WTC11 (cell line): Measurements from ENCODE around the gene SHISA7. TPM values are rescaled to one million over a fixed set of nuclear protein-coding genes. Genes with fewer than 3 reads are reported as not detected.

Source experiments
- ATAC-seq: fragments of 200-7000 bp; cut with Tn5 transposase; 2 replicates; pipeline ENCODE4 v1.10.0; 2021; ENCODE audit warnings: mild to moderate bottlenecking, moderate library complexity
- CTCF ChIA-PET: fragments of 300-600 bp; sonication (Branson Sonifier 250); formaldehyde crosslinking; loops from one replicate; lab custom pipeline; 2021; ENCODE audit warnings: antibody characterized with exemption; lab: Charles Lee
- POLR2A ChIA-PET: fragments of 350-600 bp; sonication (Branson Sonifier 250); formaldehyde crosslinking; loops from one replicate; lab custom pipeline; 2021; ENCODE audit warnings: antibody characterized with exemption; lab: Charles Lee
- DNase-seq: peaks from one replicate; pipeline ENCODE4 v3.0.0; 2021; ENCODE audit warnings: low spot score
- H3K27ac Mint-ChIP-seq: 2 replicates; pipeline ENCODE4 v1.8.0; 2021; ENCODE audit warnings: mixed read lengths
- H3K27me3 Mint-ChIP-seq: 2 replicates; pipeline ENCODE4 v1.8.0; 2021; ENCODE audit warnings: low read depth, mild to moderate bottlenecking, moderate library complexity, mixed read lengths
- H3K36me3 Mint-ChIP-seq: 2 replicates; pipeline ENCODE4 v1.8.0; 2021; ENCODE audit warnings: mixed read lengths
- H3K4me1 Mint-ChIP-seq: 2 replicates; pipeline ENCODE4 v1.8.0; 2022; ENCODE audit warnings: mixed read lengths
- H3K4me3 Mint-ChIP-seq: 2 replicates; pipeline ENCODE4 v1.8.0; 2021; ENCODE audit warnings: mild to moderate bottlenecking, moderate library complexity, mixed read lengths
- H3K9me3 Mint-ChIP-seq: 2 replicates; pipeline ENCODE4 v1.8.0; 2021; ENCODE audit warnings: mixed read lengths
- ATF3 ChIP-seq: sonication (generic); formaldehyde crosslinking; conservative IDR thresholded peaks from 2 replicates; pipeline ENCODE4 v1.8.1; 2022; ENCODE audit warnings: mild to moderate bottlenecking, missing genetic modification reagents
- CDX4 ChIP-seq: fragments of 250-450 bp; sonication (Bioruptor Pico); IDR thresholded peaks from 2 replicates; pipeline ENCODE4 v1.9.0; 2021; ENCODE audit warnings: moderate library complexity, mild to moderate bottlenecking, inconsistent platforms, borderline replicate concordance
- E2F4 ChIP-seq: sonication (generic); formaldehyde crosslinking; IDR thresholded peaks from 2 replicates; pipeline ENCODE4 v1.8.1; 2022; ENCODE audit warnings: low read depth, mild to moderate bottlenecking, moderate library complexity, missing genetic modification reagents, borderline replicate concordance
- FOXP1 ChIP-seq: sonication (generic); formaldehyde crosslinking; IDR thresholded peaks from 2 replicates; pipeline ENCODE4 v1.8.0; 2022; ENCODE audit warnings: missing genetic modification reagents, mild to moderate bottlenecking, moderate library complexity, borderline replicate concordance
- GTF2I ChIP-seq: fragments of 250-450 bp; sonication (Bioruptor Pico); conservative IDR thresholded peaks from 2 replicates; pipeline ENCODE4 v1.4.0; 2021; ENCODE audit warnings: mild to moderate bottlenecking
- HMGA2 ChIP-seq: fragments of 250-450 bp; sonication (Bioruptor Pico); IDR thresholded peaks from 2 replicates; pipeline ENCODE4 v1.4.0; 2021; ENCODE audit warnings: mild to moderate bottlenecking, moderate library complexity
- IRF1 ChIP-seq: sonication (generic); formaldehyde crosslinking; IDR thresholded peaks from 2 replicates; pipeline ENCODE4 v1.8.0; 2023; ENCODE audit warnings: missing genetic modification reagents
- KAT7 ChIP-seq: sonication (generic); formaldehyde crosslinking; IDR thresholded peaks from 2 replicates; pipeline ENCODE4 v1.8.1; 2023; ENCODE audit warnings: missing genetic modification reagents, mild to moderate bottlenecking, borderline replicate concordance
- MYBL2 ChIP-seq: sonication (generic); formaldehyde crosslinking; IDR thresholded peaks from 2 replicates; pipeline ENCODE4 v1.8.1; 2023; ENCODE audit warnings: mild to moderate bottlenecking, moderate library complexity, missing genetic modification reagents
- NR3C1 ChIP-seq: sonication (generic); formaldehyde crosslinking; conservative IDR thresholded peaks from 2 replicates; pipeline ENCODE4 v1.8.1; 2023; ENCODE audit warnings: low read depth, mild to moderate bottlenecking, missing genetic modification reagents
- PREB ChIP-seq: sonication (generic); formaldehyde crosslinking; IDR thresholded peaks from 2 replicates; pipeline ENCODE4 v1.8.1; 2022; ENCODE audit warnings: mild to moderate bottlenecking, missing genetic modification reagents, moderate library complexity, borderline replicate concordance
- RELA ChIP-seq: sonication (generic); formaldehyde crosslinking; IDR thresholded peaks from 2 replicates; pipeline ENCODE4 v1.8.1; 2022; ENCODE audit warnings: missing genetic modification reagents, mild to moderate bottlenecking, borderline replicate concordance
- SMAD4 ChIP-seq: sonication (generic); formaldehyde crosslinking; IDR thresholded peaks from 2 replicates; pipeline ENCODE4 v1.8.0; 2022; ENCODE audit warnings: mild to moderate bottlenecking, missing genetic modification reagents
- TEAD4 ChIP-seq: sonication (generic); formaldehyde crosslinking; IDR thresholded peaks from 2 replicates; pipeline ENCODE4 v1.8.0; 2022; ENCODE audit warnings: mild to moderate bottlenecking, missing genetic modification reagents
- USF2 ChIP-seq: sonication (generic); formaldehyde crosslinking; IDR thresholded peaks from 2 replicates; pipeline ENCODE4 v1.8.1; 2023; ENCODE audit warnings: mild to moderate bottlenecking, missing genetic modification reagents, moderate library complexity
- ZNF512 ChIP-seq: sonication (generic); formaldehyde crosslinking; IDR thresholded peaks from 2 replicates; pipeline ENCODE4 v1.8.1; 2022; ENCODE audit warnings: missing genetic modification reagents, borderline replicate concordance
- ZNF532 ChIP-seq: fragments of 250-450 bp; sonication (Bioruptor Pico); IDR thresholded peaks from 2 replicates; pipeline ENCODE4 v1.9.0; 2021; ENCODE audit warnings: mild to moderate bottlenecking, borderline replicate concordance
- total RNA-seq: library from RNA; stranded (reverse); gene quantifications from 3 replicates; pipeline ENCODE4 v1.2.3, GENCODE V29; 2021

The SHISA7 gene
- total RNA-seq, 1 experiment from 2014 or later: 0.79 TPM

GRCh38 chr19:55487924-55488687, 45.0 kb upstream of the SHISA7 start, which contains the start of gene SSC5D:
SSC5D (plus strand) TSS chr19:55488436; CDS start chr19:55488590, 154 bp downstream.
- Mint-ChIP-seq H3K9me3 (no peaks in the 10 kb centered on the region), H3K27me3 (peaks cover 3% of the 10 kb centered on the region), H3K4me1 (peaks cover 19% of the 10 kb centered on the region), H3K36me3 (no peaks in the 10 kb centered on the region), H3K4me3 (peak within 1 kb of the TSS; percentile 61), H3K27ac (peak within 1 kb of the TSS; percentile 9; the same call in 1 of the 2 replicates)
- DNase-seq (no peak), ATAC-seq (no peak)
- TF ChIP-seq ZNF512 (CRISPR knock-in tag) (no peak), GTF2I (CRISPR knock-in tag) (0 out of 2 replicates have a peak, but pooled peaks have one; percentile 42)
- CTCF ChIA-PET: interaction anchor here (0.5 to 13.5 kb wide), 5 partner anchors 12 to 165 kb away, joined by 3 to 96 read pairs (median 5); partner anchors contain the start of gene ZNF628
- POLR2A ChIA-PET: interaction anchor here (1.1 to 1.4 kb wide), 3 partner anchors 12 to 116 kb away, joined by 3 to 4 read pairs (median 4); partner anchors contain the start of genes ISOC2 and ZNF628

GRCh38 chr19:55486971-55487923, 44.1 kb upstream of the SHISA7 start:
- Mint-ChIP-seq H3K27me3 (peaks cover 3% of the 10 kb centered on the region), H3K9me3 (no peaks in the 10 kb centered on the region), H3K36me3 (no peaks in the 10 kb centered on the region), H3K4me3 (peak overlapping the region; percentile 53), H3K27ac (peak overlapping the region; percentile 9; the same call in 1 of the 2 replicates), H3K4me1 (peaks cover 19% of the 10 kb centered on the region)
- DNase-seq: no peak
- CTCF ChIA-PET: interaction anchor here (0.9 to 13.5 kb wide), 7 partner anchors 17 to 341 kb away, joined by 3 to 96 read pairs (median 4); partner anchors contain the start of gene ISOC2
- POLR2A ChIA-PET: interaction anchor here (0.6 to 1.3 kb wide), 5 partner anchors 11 to 580 kb away, joined by 4 to 5 read pairs (median 4); partner anchors contain the start of gene ZNF628
- ATAC-seq: peak; percentile 12
- TF ChIP-seq USF2 (CRISPR knock-in tag) (no peak), MYBL2 (CRISPR knock-in tag) (no peak), SMAD4 (CRISPR knock-in tag) (no peak), CDX4 (CRISPR knock-in tag) (no peak), IRF1 (CRISPR knock-in tag) (no peak), NR3C1 (CRISPR knock-in tag) (no peak), E2F4 (CRISPR knock-in tag) (no peak), PREB (no peak), RELA (CRISPR knock-in tag) (no peak), KAT7 (CRISPR knock-in tag) (no peak), ATF3 (no peak), ZNF532 (CRISPR knock-in tag) (no peak), TEAD4 (CRISPR knock-in tag) (no peak), HMGA2 (no peak), FOXP1 (CRISPR knock-in tag) (no peak)
